ENCODE results near the gene TNNC2.
"Not testable (repeated sequence)": the region's sequence is repeated elsewhere in the genome, so short reads cannot be mapped to it uniquely, and the experiment has no call there.

The TNNC2 gene

DNA sequence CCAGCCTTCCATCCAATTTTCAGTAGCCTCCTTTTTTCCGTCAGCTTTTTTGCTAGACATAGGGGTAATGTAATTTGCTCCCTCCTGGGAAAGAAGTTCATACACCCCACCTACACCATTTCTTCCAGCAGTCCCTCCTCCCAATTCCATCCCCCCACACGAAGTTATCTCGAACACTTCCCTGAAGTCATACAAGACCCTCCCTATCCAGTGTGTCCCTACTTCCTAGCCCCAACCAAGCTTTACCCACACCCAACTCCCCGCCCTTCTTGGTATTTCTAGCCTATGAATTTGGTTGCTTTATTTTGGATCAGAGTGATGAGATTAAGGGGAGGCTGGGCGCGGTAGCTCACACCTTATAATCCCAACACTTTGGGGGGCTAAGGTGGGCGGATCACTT is 13.6 kb downstream of the TNNC2 start:
- TF ChIP-seq, protein P1, sequence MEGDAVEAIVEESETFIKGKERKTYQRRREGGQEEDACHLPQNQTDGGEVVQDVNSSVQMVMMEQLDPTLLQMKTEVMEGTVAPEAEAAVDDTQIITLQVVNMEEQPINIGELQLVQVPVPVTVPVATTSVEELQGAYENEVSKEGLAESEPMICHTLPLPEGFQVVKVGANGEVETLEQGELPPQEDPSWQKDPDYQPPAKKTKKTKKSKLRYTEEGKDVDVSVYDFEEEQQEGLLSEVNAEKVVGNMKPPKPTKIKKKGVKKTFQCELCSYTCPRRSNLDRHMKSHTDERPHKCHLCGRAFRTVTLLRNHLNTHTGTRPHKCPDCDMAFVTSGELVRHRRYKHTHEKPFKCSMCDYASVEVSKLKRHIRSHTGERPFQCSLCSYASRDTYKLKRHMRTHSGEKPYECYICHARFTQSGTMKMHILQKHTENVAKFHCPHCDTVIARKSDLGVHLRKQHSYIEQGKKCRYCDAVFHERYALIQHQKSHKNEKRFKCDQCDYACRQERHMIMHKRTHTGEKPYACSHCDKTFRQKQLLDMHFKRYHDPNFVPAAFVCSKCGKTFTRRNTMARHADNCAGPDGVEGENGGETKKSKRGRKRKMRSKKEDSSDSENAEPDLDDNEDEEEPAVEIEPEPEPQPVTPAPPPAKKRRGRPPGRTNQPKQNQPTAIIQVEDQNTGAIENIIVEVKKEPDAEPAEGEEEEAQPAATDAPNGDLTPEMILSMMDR (IDR thresholded peaks at IDR 0.05; ENCODE audit: low read depth, low read length, missing control alignments), result no peak
- H3K4me3 ChIP-seq (ENCODE audit: low read depth, low read length), result peak overlapping the region; percentile 75
- no peak for DNase-seq (ENCODE audit: low read depth)

DNA sequence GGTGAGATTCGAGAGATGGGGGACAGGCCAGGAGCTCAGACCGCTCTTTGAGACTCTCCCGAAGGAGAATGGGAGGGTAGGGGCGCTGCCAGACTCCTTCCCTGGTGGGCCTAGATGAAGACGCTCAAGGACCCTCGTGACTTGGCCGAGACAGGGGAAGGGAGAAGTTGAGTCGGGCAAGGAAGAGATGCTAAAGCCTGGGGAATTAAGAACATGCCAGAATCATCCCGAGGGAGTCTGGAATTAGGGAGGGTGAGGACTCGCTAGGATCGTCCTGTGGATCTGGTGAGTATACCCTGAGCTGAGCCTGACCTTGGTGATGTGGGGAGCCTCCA is 14.1 kb downstream of the TNNC2 start:
- TF ChIP-seq, protein P1 (IDR thresholded peaks at IDR 0.05; ENCODE audit: low read depth, low read length, missing control alignments), result no peak
- H3K4me3 ChIP-seq (ENCODE audit: low read depth, low read length), result peak overlapping the region; percentile 75
- DNase-seq (ENCODE audit: low read depth), result no peak

DNA sequence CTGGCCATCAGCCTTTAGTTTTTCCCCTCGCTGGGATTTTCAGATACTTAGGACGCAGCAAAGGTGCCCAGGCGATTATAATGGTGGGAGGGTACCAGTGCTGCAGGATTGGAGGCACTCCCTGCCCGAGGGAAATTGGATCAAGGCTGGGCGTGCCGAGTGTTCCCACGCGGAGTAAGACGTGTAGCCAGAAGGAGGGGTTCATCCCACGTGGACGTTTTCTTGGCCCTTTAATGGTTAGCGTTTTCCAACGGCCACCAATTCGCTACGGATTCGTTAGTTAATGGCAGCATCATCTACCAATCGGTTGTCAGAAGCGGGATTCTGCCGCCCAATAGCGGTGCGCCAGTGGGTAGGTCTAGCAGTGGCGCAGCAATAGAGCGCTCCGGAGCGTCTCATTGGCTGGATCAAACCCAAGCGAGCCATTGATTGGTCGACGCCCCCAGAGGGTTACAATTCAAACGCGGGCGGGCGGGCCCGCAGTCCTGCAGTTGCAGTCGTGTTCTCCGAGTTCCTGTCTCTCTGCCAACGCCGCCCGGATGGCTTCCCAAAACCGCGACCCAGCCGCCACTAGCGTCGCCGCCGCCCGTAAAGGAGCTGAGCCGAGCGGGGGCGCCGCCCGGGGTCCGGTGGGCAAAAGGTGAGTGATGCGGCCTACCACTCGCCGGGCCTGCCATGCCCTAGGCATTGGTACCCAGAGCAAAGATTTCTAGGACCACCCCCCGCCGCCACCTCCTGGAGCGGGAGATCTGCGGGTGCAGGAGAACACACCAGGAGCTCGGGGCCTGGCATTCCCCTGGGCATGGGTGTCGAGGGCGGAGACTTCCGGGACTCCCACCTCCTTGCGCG is 14.7 kb downstream of the TNNC2 start, which contains the start of gene UBE2C:
Gene UBE2C, plus strand, starts transcription at position 488 of the 849 bp plus-strand sequence. Its CDS starts 52 bp downstream, at position 540.
- peak; percentile 98 for DNase-seq (ENCODE audit: low read depth)
- H3K4me3 ChIP-seq (ENCODE audit: low read depth, low read length), result peak within 1 kb of the TSS; percentile 75
- TF ChIP-seq, protein P1 (IDR thresholded peaks at IDR 0.05; ENCODE audit: low read depth, low read length, missing control alignments), result no peak

DNA sequence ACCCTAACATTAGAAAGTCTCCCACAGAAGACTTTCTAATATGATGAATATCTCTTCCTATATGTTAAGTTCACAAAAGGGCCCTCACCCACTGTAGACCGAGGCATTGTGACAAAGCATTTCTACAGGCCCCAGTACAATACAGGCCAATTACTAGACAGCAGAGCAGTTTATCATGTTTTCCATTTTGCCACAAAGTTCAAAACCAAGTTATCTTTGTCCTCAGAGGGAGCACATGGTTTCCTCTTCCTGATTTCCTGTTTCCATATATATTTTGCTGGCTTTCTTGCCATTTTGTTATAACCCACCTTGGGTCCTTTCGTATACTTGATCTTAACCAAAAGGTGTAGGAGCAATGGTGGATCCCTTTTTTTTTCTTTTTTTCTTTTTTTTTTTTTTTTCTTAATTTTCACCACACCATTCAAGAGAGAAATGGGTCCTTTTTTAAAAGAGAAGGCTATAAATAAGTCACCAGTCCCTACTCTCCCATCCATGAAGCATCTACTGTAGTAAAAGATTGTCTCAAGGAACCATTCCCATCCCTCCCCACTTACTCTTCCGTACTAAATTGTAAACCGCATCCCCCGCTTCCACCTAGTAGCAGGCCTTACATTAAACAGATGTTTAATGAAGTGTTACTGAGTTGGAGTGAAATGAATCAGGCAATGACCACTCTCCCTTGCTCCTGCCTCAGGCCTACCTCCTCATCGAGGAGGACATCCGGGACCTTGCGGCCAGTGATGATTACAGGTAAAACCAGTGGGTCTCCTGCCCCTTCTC is 16.7 kb downstream of the TNNC2 start:
- H3K4me3 ChIP-seq (ENCODE audit: low read depth, low read length), result no peak overlapping the region
- DNase-seq (ENCODE audit: low read depth), result no peak

DNA sequence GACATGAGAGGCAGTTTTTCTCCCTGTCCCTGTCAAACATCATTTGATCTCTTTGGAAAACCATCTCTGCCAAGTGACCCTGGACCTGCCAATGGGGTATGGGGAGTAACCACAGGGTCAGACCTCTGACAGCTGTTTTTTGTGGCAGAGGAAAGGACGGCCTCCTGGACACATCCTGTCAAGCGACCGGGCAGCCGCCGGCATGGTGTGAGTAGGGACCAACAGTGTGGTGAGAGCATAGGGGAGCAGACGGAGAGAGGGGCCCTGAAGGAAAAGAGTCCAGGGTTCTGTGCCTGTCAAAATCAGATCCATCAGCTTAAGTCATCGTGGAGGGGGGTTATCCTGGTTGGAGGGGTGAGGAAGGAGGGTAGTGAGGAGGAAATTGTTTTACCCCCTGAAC is 25.3 kb downstream of the TNNC2 start:
- TF ChIP-seq, protein P1 (IDR thresholded peaks at IDR 0.05; ENCODE audit: low read depth, low read length, missing control alignments), result no peak
- no peak overlapping the region for H3K4me3 ChIP-seq (ENCODE audit: low read depth, low read length)
- no peak for DNase-seq (ENCODE audit: low read depth)

More for the DNA sequence above, 16.7 kb downstream of the TNNC2 start:
- TF ChIP-seq, protein P1 (IDR thresholded peaks at IDR 0.05; ENCODE audit: low read depth, low read length, missing control alignments), result no peak

DNA sequence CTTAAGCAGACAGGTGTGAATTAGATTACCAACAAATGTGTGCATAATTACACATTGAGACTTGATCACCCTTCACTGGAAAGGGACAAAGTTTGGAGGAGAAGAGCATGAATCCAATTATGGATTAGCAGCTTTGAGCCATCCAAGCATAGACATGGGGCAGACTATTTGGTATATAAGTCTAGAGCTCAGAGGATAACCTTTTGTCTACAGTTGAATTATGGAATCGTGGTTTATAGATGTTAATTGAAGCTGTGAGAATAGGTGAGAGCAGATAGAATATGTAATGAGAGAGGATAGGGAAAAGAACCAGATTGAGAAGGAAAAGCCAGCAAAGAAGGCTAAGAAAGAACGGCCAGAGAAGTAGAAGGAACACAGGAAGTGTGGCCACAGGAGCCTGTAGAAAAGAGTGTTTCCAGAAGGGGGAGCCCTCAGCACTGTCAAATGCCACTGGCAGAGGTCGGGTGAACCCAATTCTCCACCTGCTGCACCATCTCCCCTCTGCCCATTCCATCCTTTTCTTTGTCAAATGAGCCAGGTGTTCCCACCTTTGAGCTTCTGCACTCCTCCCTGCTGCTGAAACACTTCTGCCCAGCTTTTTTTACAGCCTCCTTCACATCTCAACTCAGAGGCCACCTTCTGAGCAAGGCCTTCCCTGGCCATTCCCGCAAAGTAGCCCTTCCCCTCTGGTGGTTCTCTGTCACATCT is 28.0 kb downstream of the TNNC2 start:
- TF ChIP-seq, protein P1 (IDR thresholded peaks at IDR 0.05; ENCODE audit: low read depth, low read length, missing control alignments), result peak; percentile 90
- H3K4me3 ChIP-seq (ENCODE audit: low read depth, low read length), result no peak overlapping the region
- DNase-seq (ENCODE audit: low read depth), result no peak

DNA sequence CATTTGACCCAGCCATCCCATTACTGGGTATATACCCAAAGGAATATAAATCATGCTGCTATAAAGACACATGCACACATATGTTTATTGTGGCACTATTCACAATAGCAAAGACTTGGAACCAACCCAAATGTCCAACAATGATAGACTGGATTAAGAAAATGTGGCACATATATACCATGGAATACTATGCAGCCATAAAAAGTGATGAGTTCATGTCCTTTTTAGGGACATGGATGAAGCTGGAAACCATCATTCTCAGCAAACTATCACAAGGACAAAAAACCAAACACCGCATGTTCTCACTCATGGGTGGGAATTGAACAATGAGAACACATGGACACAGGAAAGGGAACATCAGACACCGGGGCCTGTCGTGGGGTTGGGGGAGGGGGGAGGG is 29.2 kb downstream of the TNNC2 start:
- DNase-seq (ENCODE audit: low read depth); H3K4me3 ChIP-seq (ENCODE audit: low read depth, low read length): not testable (repeated sequence)

DNA sequence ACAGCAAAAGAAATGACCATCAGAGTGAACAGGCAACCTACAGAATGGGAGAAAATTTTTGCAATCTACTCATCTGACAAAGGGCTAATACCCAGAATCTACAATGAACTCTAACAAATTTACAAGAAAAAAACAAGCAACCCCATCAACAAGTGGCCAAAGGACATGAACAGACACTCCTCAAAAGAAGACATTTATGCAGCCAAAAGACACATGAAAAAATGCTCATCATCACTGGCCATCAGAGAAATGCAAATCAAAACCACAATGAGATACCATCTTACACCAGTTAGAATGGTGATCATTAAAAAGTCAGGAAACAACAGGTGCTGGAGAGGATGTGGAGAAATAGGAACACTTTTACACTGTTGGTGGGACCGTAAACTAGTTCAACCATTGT is 29.6 kb downstream of the TNNC2 start:
- H3K4me3 ChIP-seq (ENCODE audit: low read depth, low read length); DNase-seq (ENCODE audit: low read depth): not testable (repeated sequence)
